Caki2 (cell line): Measurements from ENCODE around the gene KCNH6. TPM values are rescaled to one million over a fixed set of nuclear protein-coding genes. Genes with fewer than 3 reads are reported as not detected.

Source experiments
- DNase-seq: peaks from one replicate; pipeline ENCODE4 v3.0.0-alpha.2; 2015; ENCODE audit warnings: low read depth
- in situ Hi-C: cut with HindIII; loops from 2 replicates; pipeline ENCODE4 v1.10.0; 2016; ENCODE audit warnings: low sequenced_read_pairs, low pct_unique_long_range_greater_than_20kb, mixed read lengths
- total RNA-seq: library from RNA; depleted of rRNA; stranded (reverse); fragments of >200 nt; shearing (Covaris generic); gene quantifications from 2 replicates; pipeline ENCODE4 v1.2.3, GENCODE V29; 2014; ENCODE audit warnings: low replicate concordance

Gene KCNH6
- total RNA-seq, 1 experiment from 2014 or later, result not detected

- no peak for DNase-seq
- in situ Hi-C loops, result no loop called here
Observed at GRCh38 chr17:63483038-63483437, 40.1 kb upstream of the KCNH6 start.

GRCh38 chr17:63483655-63484575 is 39.2 kb upstream of the KCNH6 start:
- in situ Hi-C loops, result no loop called here

DNA sequence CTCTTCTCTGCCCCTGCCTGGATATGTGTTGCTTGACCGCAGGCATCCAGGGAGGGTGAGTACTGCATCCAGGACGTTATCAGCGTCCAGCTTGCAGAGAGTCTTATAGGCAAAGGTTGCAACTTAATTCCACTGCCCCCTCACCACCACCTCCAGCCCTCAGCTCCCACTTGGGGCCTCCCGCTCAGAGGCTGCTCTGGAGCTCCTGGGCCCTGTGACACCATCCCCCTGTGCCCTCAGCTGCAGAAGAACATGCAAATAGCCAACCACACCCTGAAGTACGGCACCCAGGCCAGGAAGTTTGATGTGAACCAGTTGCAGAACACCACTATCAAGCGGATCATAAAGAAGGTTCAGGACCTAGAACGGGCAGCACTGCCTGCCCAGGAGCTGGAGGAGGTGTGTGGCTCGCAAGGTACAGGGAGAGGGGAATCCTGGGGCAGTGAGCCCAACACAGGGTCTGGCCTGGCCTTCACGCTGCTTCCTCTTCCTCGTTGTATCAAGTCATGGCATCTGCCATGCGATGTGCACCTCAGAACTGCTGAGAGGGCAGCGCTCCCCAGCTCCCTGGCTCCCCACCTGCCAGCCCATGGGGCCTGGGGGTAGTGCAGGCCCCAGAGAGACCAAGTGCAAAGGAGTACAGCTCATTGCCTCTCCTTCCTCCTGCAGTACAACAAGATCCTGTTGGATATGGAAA is 36.7 kb upstream of the KCNH6 start:
- in situ Hi-C loops, result no loop called here
- no peak for DNase-seq

More at GRCh38 chr17:63483655-63484575, 39.2 kb upstream of the KCNH6 start:
- DNase-seq, result no peak

DNA sequence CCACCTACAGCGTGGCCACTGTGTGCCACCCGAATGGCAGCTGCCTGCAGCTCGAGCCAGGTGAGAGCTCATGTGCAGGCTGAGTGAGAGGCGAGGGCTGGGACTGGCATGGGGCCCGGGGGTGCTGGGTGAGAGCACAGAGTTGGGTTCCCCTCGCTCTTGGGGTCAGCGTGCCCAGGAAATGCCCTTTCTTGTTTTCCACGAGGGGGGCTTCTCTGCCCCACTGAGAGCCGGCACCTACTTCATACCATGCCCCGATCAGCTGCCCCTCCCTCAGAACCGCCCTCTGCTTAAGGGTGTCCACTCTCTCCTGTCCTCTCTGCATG is 36.2 kb upstream of the KCNH6 start:
- DNase-seq, result no peak
- in situ Hi-C loops, result no loop called here

- in situ Hi-C loops, result no loop called here
Observed at GRCh38 chr17:63488851-63489250, 34.3 kb upstream of the KCNH6 start.

DNA sequence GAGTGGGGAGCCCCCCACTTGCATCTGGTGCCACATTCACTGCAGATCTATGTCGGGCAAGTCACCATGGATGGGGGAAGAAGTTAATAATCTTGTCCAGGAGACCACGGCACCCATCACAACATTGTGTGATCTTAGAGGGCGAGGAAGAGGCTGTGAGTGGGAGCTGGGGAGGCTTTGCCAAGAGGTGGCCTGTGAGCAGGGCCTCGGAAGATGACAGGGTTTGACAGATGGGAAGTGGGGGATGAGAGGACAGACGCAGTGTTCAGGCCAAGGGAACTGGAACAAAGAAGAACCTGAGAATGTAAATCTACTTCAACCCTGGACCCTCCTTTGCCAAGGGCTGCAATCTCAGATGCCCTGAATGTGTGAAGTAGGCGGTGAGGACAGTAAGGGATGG is 33.9 kb upstream of the KCNH6 start:
- in situ Hi-C loops, result no loop called here

More at GRCh38 chr17:63488851-63489250, 34.3 kb upstream of the KCNH6 start:
- DNase-seq, result no peak

DNA sequence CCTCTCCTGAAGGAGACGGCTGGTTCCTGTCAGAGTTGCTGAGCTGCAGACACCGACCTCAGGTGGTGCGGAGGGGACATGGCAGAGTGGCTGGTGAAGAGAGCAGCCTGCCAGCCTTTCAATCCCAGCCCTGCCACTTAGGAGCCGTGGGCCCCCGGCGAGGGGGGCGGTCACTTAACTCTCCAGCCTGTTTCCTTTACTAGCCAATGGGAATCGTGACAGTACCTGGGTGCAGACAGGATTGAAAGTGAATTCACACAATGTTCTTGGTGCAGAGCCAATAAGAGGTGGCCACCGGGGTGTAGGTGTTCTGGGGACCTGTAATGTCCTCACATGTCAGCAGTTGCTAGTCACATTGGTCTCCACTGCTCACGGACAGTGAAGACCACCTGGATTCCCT is 32.8 kb upstream of the KCNH6 start:
- in situ Hi-C loops, result no loop called here

More for the DNA sequence above, 33.9 kb upstream of the KCNH6 start:
- no peak for DNase-seq

GRCh38 chr17:63490858-63491400 is 32.2 kb upstream of the KCNH6 start:
- no peak for DNase-seq
- in situ Hi-C loops, result no loop called here

More for the DNA sequence above, 32.8 kb upstream of the KCNH6 start:
- DNase-seq, result no peak

- in situ Hi-C loops, result no loop called here
- no peak for DNase-seq
Observed at GRCh38 chr17:63491413-63491812, 31.7 kb upstream of the KCNH6 start.

GRCh38 chr17:63491977-63492618 is 31.1 kb upstream of the KCNH6 start:
- in situ Hi-C loops, result no loop called here
- no peak for DNase-seq

DNA sequence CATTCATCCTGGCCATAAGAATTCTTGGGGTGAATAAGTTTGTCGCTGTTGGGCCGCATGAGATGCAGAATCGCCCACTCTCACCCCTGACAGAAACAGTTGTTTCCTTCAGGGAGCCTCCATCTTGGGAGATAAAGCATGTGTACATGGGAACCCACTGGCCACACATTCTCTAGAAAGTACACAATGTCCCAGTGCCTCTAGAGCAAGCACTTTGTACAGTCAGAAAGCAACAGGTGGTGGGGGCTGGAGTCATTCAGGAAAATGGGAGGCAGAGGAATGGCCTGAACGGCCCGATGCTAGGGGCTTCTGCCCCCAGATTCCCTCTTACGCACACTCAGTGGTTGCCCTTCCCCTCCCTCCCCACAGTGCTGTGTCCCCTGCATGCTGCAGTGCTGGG is 30.2 kb upstream of the KCNH6 start:
- in situ Hi-C loops, result no loop called here
- no peak for DNase-seq

GRCh38 chr17:63493411-63493810 is 29.7 kb upstream of the KCNH6 start:
- DNase-seq, result no peak
- in situ Hi-C loops, result no loop called here

DNA sequence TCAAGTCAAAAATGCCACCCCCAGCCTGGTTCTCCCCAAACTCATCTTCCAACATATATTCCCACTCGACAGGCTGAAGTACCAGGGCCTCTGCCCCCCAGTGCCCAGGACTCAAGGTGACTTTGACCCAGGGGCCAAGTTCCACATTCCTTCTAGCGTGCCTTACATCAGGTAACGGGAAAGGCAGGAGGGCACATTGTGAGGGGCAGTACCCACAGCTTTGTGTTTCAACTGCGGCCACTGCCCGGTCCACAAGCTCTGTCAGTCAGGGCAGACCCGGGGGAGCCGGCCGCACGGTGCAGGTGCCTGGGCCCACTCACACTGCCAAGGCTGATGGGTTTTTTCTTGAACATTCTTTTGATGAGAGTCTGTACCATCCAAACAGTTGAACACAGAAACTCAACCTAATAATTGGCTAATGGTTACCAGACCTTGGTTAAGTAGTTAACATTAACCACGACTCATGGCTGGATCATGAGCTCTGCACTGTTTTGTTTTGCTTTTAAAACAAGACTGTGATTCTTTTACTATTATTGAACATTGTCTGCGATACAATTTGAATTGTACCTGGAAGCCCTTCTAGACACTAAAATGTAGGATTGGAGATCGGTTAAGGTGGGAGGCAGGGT is 28.7 kb upstream of the KCNH6 start:
- peak; percentile 12 for DNase-seq
- in situ Hi-C loops, result no loop called here

- no peak for DNase-seq
- in situ Hi-C loops, result no loop called here
Observed at GRCh38 chr17:63495491-63495890, 27.7 kb upstream of the KCNH6 start.

DNA sequence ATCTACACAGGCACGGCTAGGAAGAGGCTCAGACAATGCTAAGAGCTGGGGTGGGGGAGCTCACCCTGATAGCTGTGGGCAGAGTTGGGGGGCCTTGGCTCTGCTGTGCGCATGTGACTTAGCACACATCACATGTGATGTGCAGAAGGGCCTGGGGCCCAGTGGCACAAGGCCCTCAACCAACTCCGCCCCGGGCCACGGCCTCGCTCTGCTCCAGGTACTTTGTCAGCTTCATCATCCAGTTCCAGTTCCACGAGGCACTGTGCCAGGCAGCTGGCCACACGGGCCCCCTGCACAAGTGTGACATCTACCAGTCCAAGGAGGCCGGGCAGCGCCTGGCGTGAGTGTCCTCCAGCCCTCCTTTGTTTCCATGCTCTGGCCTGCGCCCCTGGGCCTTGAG is 27.0 kb upstream of the KCNH6 start:
- in situ Hi-C loops, result no loop called here

DNA sequence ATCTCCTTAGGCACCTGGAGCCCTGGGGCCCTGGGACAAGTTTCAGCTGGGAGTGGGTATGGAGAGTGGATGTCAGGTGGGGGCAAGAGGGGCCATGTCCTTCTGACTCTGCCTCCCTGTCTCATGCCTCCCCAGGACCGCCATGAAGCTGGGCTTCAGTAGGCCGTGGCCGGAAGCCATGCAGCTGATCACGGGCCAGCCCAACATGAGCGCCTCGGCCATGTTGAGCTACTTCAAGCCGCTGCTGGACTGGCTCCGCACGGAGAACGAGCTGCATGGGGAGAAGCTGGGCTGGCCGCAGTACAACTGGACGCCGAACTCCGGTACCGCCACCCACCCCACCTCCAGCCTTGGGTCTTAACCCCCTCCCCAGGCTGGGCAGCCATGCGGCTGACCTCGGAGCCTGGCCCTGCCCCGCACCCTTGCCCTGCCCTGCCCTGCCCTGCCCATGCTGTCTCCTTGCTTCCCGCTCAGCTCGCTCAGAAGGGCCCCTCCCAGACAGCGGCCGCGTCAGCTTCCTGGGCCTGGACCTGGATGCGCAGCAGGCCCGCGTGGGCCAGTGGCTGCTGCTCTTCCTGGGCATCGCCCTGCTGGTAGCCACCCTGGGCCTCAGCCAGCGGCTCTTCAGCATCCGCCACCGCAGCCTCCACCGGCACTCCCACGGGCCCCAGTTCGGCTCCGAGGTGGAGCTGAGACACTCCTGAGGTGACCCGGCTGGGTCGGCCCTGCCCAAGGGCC is 26.3 kb upstream of the KCNH6 start:
- in situ Hi-C loops, result no loop called here
- DNase-seq, result no peak

More for the DNA sequence above, 27.0 kb upstream of the KCNH6 start:
- no peak for DNase-seq

- in situ Hi-C loops, result no loop called here
- no peak for DNase-seq
Observed at GRCh38 chr17:63497708-63498483, 25.3 kb upstream of the KCNH6 start.
